Thyroid gland (tissue), 4 donors: ENCODE data around the gene ARHGEF38. TPM values are rescaled to one million over a fixed set of nuclear protein-coding genes. Genes with fewer than 3 reads are reported as not detected.
A peak's percentile ranks its signal among the peaks of the same experiment; 100 is the strongest.
"Not testable (repeated sequence)": the region's sequence is repeated elsewhere in the genome, so short reads cannot be mapped to it uniquely, and the experiment has no call there.

Experiments
- DNase-seq, 2 donors: peaks; one replicate each; pipeline ENCODE4 v3.0.0-alpha.2; 2019
- H3K27ac ChIP-seq, 3 donors: fragments of 200-600 bp; sonication (generic); 1 replicate in 2 of 3; 2 replicates in 1 of 3; pipeline ENCODE4 v1.5.1; 2016 to 2019; ENCODE audit warnings: mild to moderate bottlenecking in 1 of 3, moderate library complexity in 1 of 3
- H3K27me3 ChIP-seq: fragments of 200-600 bp; sonication (generic); one replicate; pipeline ENCODE4 v1.5.1; 2019
- H3K36me3 ChIP-seq, 2 donors: fragments of 200-600 bp; sonication (generic); one replicate each; pipeline ENCODE4 v1.5.1; 2016 to 2019
- H3K4me1 ChIP-seq, 2 donors: fragments of 200-600 bp; sonication (generic); one replicate each; pipeline ENCODE4 v1.5.1; 2017 to 2019
- H3K4me3 ChIP-seq, 3 donors: fragments of 200-600 bp; sonication (generic); replicated peaks in 1 of 3; 1 replicate in 2 of 3; 2 replicates in 1 of 3; pipeline ENCODE4 v1.5.1; 2016; ENCODE audit warnings: mild to moderate bottlenecking in 1 of 3
- H3K9me3 ChIP-seq: fragments of 200-600 bp; sonication (generic); one replicate; pipeline ENCODE4 v1.5.1; 2017
- CTCF ChIP-seq, 6 experiments: fragments of 200-600 bp in 3 of 6; fragments of 450-650 bp in 3 of 6; sonication (generic) in 3 of 6; IDR thresholded peaks; one replicate each; pipeline ENCODE4 v1.5.1; 2016 to 2019; ENCODE audit warnings: antibody characterized with exemption in 6 of 6, mild to moderate bottlenecking in 2 of 6, inconsistent platforms in 1 of 6, moderate library complexity in 1 of 6
- POLR2A ChIP-seq, 2 donors: fragments of 450-650 bp; IDR thresholded peaks; one replicate each; pipeline ENCODE4 v1.6.1; 2017; ENCODE audit warnings: antibody characterized with exemption in 2 of 2, mild to moderate bottlenecking in 2 of 2, moderate library complexity in 1 of 2
- WGBS, 2 donors: methylation state at CpG; one replicate each; pipeline ENCODE4 v1.1.5; 2017; 5-methylcytosine and 5-hydroxymethylcytosine counted together
- intact Hi-C: fragments of 100-400 bp; cut with DNase I; formaldehyde crosslinking; loops from one replicate; pipeline ENCODE4 v1.15.1; 2023
- total RNA-seq, 4 donors: library from RNA; depleted of rRNA; stranded (reverse); fragments of >200 nt; gene quantifications; one replicate each; pipeline ENCODE4 v1.2.3, GENCODE V29; 2016

ARHGEF38 gene
- total RNA-seq, 4 donors from 2014 or later = 2.5 to 10.1 (median 4.5) TPM

GRCh38 chr4:105677709-105678108 is 125.3 kb downstream of the ARHGEF38 start:
- intact Hi-C loops = loop anchor here (10.0 kb wide), 1 partner anchor 163 kb away; no protein-coding TSS in a partner anchor
- H3K27ac ChIP-seq = no peak overlapping the region
- no peaks in the 10 kb centered on the region for H3K36me3 ChIP-seq
- DNase-seq = no peak
- H3K27me3 ChIP-seq = no peaks in the 10 kb centered on the region
- no peaks in the 10 kb centered on the region for H3K9me3 ChIP-seq
- WGBS, 2 donors = 70% methylated on average over 2 of the region's 2 CpGs
- peaks cover 17 to 32% of the 10 kb centered on the region in 2 donors for H3K4me1 ChIP-seq
- no peak overlapping the region for H3K4me3 ChIP-seq
- no peak for TF ChIP-seq POLR2A (IDR thresholded peaks at IDR 0.05)
- no peak for TF ChIP-seq CTCF (IDR thresholded peaks at IDR 0.05)

- peak in 1 of 2 donors; percentile 1 for DNase-seq
- Histone ChIP-seq H3K36me3 (no peaks in the 10 kb centered on the region), H3K9me3 (no peaks in the 10 kb centered on the region), H3K4me1 (peaks cover 23 to 38% of the 10 kb centered on the region in 2 donors), H3K27me3 (no peaks in the 10 kb centered on the region), H3K27ac (peak overlapping the region in 1 of 3 donors; percentile 42), H3K4me3 (no peak overlapping the region)
- intact Hi-C loops = loop anchor here (10.0 kb wide), 1 partner anchor 164 kb away; no protein-coding TSS in a partner anchor
- WGBS, 2 donors = 52 to 72% methylated on average over 2 of the region's 2 CpGs
- TF ChIP-seq POLR2A (IDR thresholded peaks at IDR 0.05) = no peak
- TF ChIP-seq CTCF (IDR thresholded peaks at IDR 0.05) = no peak
Observed at GRCh38 chr4:105679186-105679585, 126.8 kb downstream of the ARHGEF38 start.

- no peak for TF ChIP-seq CTCF (IDR thresholded peaks at IDR 0.05)
- Histone ChIP-seq H3K9me3 (no peaks in the 10 kb centered on the region), H3K36me3 (peaks cover 0 to 4% of the 10 kb centered on the region in 2 donors), H3K27me3 (no peaks in the 10 kb centered on the region), H3K4me1 (peaks cover 23 to 38% of the 10 kb centered on the region in 2 donors), H3K27ac (peak overlapping the region; percentile 67 to 90 (median 89)), H3K4me3 (no peak overlapping the region)
- intact Hi-C loops = no loop called here
- DNase-seq = peak; percentile 93 to 94
- WGBS, 2 donors = 22 to 32% methylated on average over 4 of the region's 4 CpGs
Observed at GRCh38 chr4:105683038-105683437, 130.6 kb downstream of the ARHGEF38 start.

GRCh38 chr4:105686571-105686970 is 134.2 kb downstream of the ARHGEF38 start:
- DNase-seq = no peak
- peaks cover 6 to 10% of the 10 kb centered on the region in 2 donors for H3K36me3 ChIP-seq
- H3K27me3 ChIP-seq = no peaks in the 10 kb centered on the region
- WGBS, 2 donors = 92 to 93% methylated on average over 2 of the region's 2 CpGs
- H3K9me3 ChIP-seq = no peaks in the 10 kb centered on the region
- H3K27ac ChIP-seq = no peak overlapping the region
- TF ChIP-seq POLR2A (IDR thresholded peaks at IDR 0.05) (no peak), CTCF (IDR thresholded peaks at IDR 0.05) (no peak)
- no peak overlapping the region for H3K4me3 ChIP-seq
- H3K4me1 ChIP-seq = peaks cover 12 to 17% of the 10 kb centered on the region in 2 donors
- intact Hi-C loops = no loop called here

GRCh38 chr4:105694812-105695211 is 142.4 kb downstream of the ARHGEF38 start:
- H3K9me3 ChIP-seq, DNase-seq, H3K4me1 ChIP-seq, H3K27ac ChIP-seq, intact Hi-C loops, H3K4me3 ChIP-seq, H3K27me3 ChIP-seq: not testable (repeated sequence)
- peaks cover 13 to 28% of the 10 kb centered on the region in 2 donors for H3K36me3 ChIP-seq
- WGBS, 2 donors = 97 to 98% methylated on average over 5 of the region's 5 CpGs

GRCh38 chr4:105695832-105696231 is 143.4 kb downstream of the ARHGEF38 start:
- H3K27me3 ChIP-seq, H3K4me3 ChIP-seq, H3K4me1 ChIP-seq, intact Hi-C loops, H3K9me3 ChIP-seq, DNase-seq, H3K27ac ChIP-seq: not testable (repeated sequence)
- WGBS, 2 donors = 89 to 96% methylated on average over 8 of the region's 8 CpGs
- peaks cover 12 to 28% of the 10 kb centered on the region in 2 donors for H3K36me3 ChIP-seq
